GM21825 (cell line): Measurements from ENCODE around the gene CASD1.
A peak's percentile ranks its signal among the peaks of the same experiment; 100 is the strongest.

Experiments used
- ATAC-seq: cut with Tn5 transposase; IDR thresholded peaks from one replicate; pipeline ENCODE4 v1.9.1; 2021; ENCODE audit warnings: mild to moderate bottlenecking, moderate library complexity; ENCODE audit not compliant: unreplicated experiment

The CASD1 gene

DNA sequence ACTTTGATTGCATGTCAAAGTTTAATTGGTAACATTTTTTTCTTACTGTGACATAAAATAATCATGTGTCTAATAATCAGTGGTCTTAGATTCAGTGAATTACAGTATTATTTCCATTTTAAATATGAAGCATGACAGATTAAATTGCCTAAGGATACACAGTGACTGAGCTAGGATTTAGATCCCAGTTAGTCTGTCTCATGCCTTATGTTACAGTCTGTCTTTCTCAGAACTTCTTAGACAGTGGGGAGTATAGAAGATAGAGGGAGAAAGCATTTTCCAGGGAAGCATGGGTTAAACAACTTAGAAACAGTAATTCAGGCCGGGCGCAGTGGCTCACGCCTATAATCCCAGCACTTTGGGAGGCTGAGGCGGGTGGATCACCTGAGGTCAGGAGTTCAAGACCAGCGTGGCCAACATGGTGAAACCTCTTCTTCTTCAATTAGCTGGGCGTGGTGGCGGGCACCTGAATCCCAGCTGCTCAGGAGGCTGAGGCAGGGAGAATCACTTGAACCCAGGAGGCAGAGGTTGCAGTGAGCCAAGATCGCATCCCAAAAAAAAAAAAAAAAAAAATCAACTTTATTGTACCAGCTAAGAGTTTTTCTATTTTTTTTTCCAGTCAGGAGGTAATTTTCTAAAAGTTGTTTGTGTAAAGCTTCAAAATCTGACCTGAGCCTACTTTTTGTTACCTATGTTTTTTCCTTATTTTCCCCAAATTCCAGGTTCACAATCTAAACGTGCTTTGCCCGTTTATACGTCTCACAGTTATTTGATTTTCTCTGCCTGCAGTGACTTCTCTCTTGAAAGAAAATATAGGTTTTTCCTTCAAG is 3.3 kb downstream of the CASD1 start:
- ATAC-seq = no peak

DNA sequence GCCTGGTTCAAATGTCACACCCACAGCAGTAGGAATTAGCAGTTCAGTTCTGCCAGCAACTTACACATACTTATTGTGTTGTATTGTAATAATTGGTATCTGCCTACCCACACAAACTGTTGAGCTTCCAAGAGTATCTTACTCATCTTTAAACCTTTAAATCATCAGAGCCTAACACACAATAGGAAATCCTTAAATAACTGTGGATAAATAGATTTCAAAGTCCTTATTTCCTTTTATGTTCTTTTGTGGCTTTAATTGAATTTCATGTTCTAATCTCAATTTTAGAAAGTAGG is 3.9 kb downstream of the CASD1 start:
- ATAC-seq = no peak

DNA sequence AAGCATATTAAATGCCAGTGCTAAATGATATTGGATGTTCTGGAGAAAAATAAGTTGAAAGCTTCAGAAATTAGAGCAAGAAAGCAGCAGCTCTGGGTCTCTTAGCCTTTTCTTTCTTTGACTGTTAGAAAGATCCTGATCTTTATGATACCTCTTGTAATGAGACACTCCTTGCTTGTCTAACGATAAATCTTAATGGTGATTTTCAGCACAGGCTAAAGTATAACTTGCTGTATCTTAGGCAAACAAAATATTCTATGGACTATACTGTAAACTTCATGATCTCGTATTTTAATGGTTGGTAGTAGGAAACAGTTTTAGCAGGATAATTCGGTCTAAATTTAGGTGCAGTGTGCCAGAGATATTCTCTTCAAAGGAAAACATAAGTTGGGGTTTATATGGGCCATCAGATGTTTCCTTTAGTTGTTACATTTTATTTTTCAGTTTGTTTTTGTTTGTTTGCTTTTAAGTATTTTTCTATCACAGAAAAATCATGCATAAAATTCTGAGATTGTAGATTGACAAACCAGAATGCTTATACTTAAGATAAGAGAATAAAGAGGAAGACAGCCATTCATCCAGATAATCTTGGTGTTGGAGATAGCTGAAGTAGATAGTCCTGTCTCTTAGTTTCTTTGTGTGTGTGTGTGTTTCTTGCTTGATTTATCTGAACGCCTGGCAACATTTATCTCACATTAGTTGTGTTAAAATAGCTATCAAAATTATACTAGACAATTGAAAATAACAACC is 4.7 kb downstream of the CASD1 start:
- no peak for ATAC-seq

DNA sequence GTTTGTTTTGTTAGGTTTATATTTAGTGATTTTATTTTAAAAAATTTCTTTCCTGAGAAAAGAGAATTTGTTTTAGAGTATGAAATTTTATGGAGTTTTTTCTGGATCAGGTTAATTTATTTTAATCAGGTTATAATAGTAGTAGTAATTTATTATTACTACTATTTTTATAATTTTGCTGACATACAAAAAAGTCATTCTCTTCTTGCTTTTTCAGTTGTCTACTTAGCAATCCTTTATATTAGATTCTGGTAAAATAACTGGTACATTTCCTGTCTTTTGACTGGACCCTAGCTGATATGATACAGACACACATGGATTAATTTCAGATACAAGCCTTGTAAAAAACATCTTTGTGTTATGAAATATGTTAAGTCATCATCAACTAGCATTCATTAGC is 5.3 kb downstream of the CASD1 start:
- no peak for ATAC-seq

DNA sequence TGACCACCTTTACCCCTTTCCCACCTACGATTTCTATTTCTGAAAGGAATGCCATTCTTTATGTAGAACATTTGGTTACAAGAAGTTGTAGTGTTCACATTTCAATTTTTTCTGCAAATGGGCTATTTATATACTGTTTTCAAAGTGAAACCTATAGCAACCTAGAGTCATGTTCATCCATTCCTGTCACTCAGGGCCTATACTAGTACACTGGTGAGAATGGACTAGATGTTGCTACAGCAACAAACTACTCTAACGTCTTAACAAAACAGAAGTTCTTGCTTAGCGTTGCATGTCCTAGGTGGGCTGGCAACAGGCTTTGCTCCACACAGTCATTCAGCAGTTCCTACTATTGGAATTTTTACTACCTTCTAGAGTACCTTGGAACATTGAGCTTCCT is 16.3 kb downstream of the CASD1 start:
- no peak for ATAC-seq

DNA sequence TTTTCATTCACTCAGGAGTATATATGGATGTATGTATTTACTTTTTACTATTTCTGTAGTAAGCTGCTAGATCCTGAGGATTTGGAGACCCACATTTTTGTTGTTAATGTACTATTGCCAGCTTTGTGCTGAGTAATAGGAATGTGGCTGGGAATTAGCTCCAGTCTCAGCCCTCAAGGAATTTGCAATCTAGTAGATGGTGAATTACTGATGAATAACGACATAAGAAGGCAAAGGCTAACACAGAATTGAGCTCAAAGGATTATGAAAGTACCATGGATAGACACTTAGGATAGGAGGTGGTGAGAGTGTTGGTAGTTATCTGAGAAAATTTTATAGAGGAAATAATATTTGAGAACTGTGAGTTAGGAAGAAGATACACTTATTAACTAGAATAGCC is 19.9 kb downstream of the CASD1 start:
- no peak for ATAC-seq

DNA sequence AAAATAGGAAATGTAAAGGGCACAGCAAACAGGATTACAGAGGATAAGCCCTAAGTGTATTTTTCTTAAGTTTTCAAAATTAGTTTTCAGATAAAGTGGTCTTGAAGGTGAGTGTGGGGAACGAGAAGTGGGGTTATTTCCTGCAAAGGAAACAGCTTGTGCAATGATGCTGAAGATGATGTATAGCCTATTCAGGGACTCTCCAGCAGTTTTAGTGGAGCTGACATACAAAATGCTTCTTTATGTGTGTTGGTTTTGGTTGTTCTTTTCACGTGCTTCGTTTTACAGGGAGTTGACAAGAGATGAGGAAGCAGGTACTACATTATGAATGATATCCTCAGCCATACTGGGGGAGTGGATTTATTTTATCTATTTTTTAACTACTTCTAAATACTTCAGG is 20.5 kb downstream of the CASD1 start:
- ATAC-seq = no peak

DNA sequence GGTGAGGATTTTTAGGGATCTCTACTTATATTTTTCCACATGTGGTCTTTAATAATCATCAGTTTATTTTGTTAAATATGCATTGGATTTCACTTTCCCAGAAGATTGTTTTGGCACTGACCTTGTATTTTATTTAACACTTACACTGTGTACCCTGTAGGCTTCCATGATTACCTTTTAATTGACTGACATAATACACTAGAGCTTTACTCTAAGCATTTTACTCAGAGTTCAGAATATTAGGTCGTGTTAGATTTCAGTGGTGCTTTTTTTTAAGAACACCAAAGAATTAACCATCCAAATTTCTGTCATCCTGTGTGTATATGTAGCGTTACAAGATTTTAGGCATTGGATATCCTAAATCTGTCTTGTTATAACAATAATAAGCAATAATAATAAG is 23.1 kb downstream of the CASD1 start:
- ATAC-seq = no peak

DNA sequence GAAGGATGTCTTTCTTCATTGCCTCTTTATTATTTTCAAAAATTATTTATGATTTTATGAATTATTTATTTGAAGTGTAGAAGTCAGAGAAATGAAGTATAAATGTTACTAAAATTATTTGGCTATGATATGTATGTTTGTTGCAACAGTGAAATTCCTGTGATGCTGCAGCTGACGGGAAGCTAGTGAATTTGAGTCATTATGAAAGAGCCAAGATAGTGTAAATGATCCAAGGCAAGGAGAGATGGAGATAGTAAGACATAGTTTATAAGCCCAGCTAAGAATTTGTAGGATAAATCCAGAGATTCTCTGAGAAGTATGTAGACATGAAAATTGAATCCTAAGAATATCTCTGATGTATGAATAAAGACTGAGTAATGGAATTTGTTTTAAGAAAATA is 30.8 kb downstream of the CASD1 start:
- ATAC-seq = no peak

DNA sequence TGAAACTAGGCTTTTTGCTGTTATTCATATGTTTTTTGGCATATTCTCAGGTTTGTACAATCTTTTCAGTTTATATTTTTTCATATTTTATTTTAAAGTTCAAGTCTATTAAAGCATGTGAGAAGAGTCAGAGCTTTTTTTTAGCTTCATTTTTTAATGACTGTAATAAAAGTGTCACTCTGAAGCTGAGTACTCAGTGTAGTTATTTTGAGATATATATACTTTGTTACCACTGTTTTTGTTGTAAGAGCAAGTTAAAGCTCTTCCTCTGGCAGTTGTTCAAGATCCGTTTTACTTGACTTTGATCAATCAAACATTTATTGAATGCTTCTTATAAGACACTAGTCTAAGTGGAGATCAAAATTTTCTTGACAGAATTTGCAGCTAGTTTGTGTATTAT is 37.5 kb downstream of the CASD1 start:
- ATAC-seq = no peak

DNA sequence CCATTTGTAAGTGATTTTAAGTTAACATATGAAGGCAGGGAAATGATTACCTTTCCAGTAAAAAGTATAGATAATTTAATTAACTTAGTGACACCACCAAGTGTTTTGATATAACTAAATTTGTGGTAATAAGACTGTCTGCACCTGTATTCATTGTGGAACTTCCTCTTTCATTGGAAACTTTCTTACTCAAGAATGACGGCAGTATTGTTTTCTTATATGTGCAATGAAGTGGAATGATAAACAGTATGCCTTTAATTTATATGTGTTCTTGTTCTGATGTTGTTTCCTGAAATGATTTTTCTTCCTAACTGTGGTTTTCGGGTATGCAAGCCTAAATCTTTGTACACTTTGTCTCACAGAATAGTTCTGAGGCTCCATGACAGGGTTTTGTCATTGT is 46.4 kb downstream of the CASD1 start:
- peak; percentile 69 for ATAC-seq

DNA sequence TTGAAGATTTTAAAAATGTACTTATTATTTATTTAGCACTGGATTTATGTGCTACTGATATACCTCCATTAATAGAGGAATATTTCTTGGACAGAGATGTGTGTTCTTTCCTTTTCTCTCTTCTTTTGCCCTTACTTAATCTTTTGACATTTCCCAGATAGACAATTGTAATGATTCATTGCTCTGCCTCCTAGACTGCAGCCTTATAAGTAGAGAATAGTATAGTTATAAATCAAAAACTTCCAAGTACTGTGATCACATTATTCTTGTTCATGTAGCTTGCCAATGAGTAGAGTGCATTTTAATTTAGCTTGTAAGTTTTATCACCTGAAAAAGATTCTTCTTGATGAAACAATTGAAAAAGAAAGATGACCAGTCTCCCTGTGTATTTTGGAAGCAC is 47.6 kb downstream of the CASD1 start:
- no peak for ATAC-seq

DNA sequence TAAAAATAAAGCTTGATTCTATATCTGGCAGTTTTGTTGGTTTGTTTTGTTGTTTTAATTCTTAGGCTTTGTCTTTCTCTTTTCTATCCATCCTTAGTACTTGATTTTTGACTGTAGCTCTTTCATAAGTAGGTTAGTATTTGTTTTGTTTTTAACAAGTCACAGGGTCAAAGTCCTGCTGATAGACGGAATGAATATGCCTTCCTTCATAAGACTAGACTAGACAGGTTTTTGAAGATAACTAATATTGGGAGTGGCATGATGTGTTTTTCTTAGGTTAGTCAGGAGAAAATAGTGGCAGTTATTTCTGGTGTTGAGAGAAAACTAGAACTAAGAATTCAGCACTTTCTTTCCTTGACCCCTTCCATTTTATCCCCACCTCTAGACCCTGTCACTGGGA is 50.4 kb downstream of the CASD1 start:
- ATAC-seq = no peak

DNA sequence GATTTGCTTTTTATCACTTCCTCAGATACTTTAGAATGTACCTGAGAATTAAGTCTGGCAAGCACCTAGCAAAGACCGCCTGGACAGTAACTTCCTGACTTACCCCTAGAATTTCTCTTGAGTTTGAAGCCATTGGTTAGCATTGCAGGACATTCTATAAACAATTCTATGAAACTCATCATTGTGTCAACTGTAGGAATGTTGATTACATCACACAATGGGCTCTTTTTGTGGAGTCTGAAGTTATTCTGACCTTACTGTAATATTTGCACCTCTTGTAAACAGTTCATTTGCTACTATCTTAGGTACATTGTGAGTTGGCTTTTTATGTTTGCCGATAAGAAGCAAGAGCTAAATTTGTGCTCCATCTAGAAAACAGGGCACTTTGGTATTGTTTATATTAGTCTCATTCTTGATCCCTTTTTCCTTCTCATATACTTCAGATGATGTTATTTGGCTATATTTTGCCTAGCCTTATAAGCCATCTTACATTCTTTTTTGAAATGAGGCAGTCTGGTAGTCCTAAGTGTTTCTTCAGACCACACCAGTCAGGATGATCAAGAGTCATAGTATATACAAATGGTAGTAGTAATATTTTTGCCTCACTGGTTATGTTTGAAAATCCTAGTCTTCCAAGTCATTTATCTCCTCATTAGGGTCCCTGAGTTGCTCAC is 52.4 kb downstream of the CASD1 start:
- ATAC-seq = no peak

DNA sequence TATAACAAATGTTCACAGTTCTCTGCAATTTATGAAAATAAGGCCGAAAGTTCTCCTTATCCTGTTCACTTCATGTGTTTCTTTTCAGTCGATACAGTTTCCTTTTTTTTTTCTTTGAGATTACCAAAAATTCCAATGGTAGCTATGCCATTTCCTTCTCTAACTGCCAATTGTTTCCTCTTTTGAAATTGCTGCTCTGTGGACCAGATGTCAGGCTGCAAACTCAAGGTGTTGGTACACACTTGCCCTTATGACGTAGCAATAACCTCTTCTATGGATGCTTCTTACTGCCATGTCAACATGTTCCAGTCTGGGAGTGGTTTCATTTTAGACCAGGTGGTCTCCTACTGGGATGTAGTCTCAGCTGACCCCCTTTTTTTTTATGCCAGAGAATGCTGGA is 52.9 kb downstream of the CASD1 start:
- ATAC-seq = no peak

DNA sequence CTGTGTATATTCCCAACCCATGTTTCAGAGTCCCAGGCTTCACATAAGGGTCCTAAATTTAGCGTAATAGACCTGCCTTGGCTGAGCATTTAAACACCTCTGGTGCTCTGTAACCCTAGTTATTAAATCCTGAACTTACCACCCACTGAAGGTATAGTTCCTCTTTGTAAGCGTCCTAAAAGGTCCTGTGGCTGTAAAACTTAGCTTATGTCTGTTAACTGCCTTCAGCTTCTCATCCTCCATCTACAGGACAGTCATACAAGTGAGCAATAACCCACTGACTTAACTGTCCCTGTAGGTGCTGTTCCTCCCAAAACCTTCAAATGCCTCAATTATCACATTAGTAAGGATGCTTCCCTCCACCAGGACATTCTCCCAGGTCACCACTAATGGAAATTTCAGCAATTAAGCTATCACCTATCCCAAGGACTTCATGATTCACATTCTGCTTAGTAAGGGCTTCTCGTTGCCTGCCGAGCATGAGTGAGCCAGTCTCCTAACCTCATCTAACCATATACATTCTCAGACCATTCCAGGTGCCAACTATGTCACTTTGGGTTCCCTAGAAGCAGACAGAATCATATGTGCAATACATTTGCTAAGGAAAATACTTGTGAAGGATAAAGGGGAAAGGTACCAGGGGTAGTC is 55.8 kb downstream of the CASD1 start:
- no peak for ATAC-seq

DNA sequence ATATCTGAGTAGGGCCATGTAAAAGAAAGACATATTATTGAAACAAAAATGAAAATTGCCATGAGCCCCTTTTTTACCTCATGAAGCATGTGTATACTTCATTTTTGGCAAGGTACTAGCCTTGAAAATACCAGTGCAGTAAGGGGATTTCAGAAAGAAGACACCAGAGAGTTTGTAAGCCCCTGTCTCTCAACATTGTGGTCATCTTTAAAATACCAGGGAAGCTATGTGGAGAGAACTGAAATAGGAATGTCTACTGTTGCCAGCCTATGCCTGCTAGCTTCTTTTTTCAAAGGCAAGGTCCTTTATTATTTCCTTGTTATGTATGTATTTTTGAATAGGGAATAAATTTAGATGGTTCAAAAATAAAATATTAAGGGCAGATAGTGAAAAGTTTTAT is 57.8 kb downstream of the CASD1 start:
- ATAC-seq = no peak

DNA sequence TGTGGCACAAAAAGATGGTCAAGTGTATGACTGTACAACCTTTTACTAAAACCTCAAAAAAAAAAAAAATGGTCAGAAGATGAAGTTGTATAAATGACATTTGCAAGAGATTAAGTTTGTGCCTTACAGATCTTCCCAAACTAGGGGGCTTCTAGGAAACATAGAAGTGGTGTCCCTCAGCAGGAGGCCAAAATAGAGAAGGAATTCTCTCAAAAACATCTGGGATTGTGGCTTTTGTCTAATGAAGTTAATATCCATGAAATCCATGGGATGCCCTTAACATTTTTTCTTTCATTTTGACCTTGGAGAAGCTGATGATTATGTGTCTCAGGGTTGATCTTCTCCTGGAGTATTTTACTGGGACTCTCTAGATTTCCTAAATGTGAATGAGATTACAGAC is 62.2 kb downstream of the CASD1 start:
- no peak for ATAC-seq

DNA sequence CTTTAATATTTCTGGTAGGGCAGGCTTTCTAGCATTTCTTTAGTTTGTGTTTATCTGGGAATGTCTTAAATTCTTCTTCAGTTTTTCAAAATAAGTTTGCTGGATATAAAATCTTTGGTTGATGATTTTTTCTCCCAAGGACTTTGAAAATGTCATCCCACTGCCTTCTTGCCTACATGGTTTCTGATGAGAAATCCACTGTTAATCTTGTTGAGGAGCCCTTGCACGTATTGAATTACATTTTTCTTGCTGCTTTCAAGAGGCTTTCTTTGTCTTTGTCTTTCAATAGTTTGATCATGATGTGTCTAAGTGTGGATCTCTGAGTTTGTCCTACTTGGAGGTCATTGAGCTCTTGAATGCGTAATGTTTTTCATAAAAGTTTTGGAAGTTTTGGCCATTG is 66.0 kb downstream of the CASD1 start:
- no peak for ATAC-seq

DNA sequence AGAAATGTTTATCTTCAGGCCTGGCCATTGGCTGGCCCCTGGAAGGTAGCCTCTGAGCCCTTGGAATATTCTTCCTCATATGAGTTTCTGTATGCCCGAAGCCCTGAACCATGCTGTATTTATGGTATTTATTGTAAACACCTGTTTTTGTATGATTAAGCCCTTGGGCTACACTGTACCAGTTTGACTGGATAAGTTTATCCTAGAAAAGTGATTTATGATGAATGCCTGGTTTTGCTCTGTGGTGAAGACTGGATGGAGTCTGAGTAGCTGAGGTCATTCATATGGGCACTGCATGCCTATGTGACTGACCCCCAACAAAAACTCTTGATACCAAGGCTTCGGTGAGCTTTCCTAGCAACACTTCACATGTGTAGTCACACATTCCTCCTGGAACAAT is 66.7 kb downstream of the CASD1 start:
- no peak for ATAC-seq

DNA sequence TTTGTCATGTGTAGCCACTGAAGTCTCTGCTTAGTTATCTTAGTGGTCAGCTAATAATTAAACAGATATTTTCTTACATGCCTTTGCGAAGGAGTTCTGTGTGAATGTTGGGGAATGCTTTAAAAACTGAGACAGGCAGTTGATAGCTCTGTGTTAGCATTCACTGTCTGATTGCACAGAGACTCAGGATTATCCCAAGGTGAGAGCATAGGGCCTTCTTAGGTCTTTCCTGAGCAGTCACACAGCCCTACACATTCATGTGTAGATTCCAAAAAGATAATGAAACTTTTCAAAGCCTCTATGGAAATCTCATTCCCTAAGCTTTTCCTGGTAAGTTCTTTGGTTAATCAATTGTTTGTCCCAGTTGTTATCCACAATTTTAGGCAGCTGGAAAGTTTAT is 67.7 kb downstream of the CASD1 start:
- no peak for ATAC-seq

DNA sequence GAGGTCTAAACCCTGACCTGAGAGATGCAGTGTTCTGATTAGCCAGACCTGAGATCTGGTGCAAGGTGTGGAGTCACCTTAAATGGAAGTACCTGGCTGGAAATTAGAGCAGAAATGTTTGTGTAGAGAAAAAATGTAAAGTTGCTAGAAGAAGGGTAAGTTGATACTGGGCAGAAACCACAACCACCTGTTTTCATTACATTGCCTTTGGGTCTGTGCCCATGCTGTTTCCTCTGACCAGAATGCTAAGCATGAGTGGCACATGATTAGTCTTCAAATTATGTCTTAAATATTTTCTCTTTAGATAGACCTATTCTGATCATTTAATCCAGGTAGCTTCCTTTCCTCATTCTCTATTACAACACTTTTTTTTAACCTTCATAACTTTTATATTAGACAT is 69.0 kb downstream of the CASD1 start:
- ATAC-seq = no peak
